NCI-H526 treated with DMSO at 0.1 percent for 48 hours (cell line): Measurements from ENCODE around the gene RSU1.
"Not testable (repeated sequence)": the region's sequence is repeated elsewhere in the genome, so short reads cannot be mapped to it uniquely, and the experiment has no call there.

Experiments
- DNase-seq: peaks from one replicate; lab custom pipeline; 2025; lab: John Stamatoyannopoulos, UW

RSU1 gene

GRCh38 chr10:16780338-16780880, 36.8 kb downstream of the RSU1 start:
- DNase-seq, result no peak

- DNase-seq, result no peak
Measured at GRCh38 chr10:16779384-16779915, 37.8 kb downstream of the RSU1 start.

DNA sequence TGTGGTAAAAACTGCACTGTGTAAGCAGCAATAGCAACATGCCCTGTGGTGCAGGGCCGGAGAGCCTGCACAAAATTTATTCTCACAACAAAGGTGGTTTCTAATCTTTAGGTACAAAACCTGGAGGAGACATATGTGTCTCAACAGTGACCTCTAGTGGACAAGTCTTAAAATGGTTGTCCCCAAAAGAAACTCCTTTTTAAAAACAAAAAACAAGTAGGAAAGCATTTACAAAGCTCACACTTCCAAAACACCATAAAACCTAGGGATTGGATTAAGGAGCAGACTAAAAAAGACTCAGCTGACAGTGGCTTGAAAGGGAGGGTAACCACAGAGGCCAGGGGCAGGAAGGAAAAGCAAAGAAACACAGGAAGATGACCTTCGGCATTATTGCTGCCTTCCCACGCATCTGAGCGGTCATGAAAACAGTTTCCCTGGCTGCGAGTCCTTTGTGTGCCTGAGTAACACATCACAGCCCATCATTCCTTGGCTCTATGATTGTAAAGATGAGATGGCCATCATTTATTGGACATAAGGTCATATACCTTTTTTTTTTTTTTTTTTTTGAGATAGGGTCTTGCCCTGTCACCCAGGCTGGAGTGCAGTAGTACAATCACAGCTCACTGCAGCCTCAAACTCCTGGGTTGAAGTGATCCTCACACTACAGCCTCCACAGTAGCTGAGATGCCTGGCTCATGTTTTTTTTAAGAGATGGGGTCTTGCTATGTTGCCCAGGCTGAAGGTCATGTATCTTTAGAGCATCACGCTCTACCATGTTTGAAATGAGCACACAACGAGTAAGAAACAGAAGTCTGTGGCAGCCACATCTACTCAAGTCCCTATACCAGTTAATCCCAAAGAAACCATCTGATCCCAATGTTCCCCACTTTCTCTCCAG, 39.5 kb downstream of the RSU1 start:
- DNase-seq, result peak; percentile 26

GRCh38 chr10:16776896-16777295, 40.3 kb downstream of the RSU1 start:
- DNase-seq, result no peak

DNA sequence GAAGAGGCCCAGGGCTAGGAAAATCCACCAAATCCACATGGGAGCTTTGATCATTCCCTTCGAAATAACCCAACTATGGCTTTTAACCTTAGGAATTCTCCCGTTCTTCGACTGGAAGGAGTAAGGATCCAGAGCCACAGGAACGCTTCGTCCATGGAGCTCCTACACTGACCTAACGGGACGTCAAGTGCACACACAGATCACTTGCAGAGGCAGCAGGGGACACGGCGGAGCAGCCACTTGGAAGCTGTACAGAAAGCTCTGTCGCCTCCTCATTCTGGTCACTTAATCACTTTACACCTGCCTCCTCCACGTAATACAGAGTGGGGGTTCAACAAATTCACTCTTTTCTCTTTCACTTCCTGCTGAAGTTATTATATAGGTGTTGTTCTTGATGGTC, 43.9 kb downstream of the RSU1 start:
- DNase-seq, result no peak

GRCh38 chr10:16770670-16771069, 46.6 kb downstream of the RSU1 start:
- DNase-seq, result no peak

DNA sequence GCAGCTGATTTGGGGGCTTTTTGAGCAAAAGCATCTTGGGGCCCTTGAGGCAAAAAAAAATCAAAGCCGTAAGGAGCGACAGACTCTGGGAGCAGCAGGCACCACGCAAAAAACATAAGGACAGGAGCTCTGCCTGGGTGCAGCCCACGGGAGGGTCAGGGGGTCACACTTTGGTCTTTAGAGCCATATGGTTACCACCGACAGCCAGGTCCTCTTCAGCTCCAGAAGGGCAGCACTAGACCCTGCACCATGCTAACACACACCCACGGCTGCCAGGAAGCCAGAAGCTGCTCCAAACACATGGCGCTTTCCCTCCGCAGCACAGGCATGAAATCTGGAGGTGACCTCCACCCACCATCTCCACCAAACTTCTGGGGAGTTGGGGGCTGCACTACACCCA, 47.1 kb downstream of the RSU1 start:
- no peak for DNase-seq

GRCh38 chr10:16769331-16769730, 47.9 kb downstream of the RSU1 start:
- no peak for DNase-seq

DNA sequence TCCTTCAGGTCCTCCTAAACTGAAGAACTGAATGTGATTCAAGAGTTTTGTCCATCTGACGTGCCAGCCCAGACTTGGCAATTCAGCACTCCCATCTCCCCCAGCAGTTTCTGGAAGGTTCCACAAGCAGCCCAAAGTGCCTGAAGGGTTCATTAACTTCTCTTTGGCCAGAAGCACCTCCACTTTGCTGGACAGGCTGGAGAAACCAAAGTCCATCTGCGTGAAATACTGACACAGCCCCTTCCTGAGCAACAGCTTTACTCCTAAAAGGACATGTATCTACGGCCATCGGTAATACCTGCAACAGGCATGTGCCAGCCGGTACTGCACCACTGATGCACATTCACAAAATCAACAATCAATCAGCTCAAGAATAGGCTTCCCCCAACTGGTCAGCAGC, 48.5 kb downstream of the RSU1 start:
- no peak for DNase-seq

GRCh38 chr10:16765509-16766375, 51.5 kb downstream of the RSU1 start:
- DNase-seq, result no peak

GRCh38 chr10:16761300-16761699, 55.9 kb downstream of the RSU1 start:
- no peak for DNase-seq

DNA sequence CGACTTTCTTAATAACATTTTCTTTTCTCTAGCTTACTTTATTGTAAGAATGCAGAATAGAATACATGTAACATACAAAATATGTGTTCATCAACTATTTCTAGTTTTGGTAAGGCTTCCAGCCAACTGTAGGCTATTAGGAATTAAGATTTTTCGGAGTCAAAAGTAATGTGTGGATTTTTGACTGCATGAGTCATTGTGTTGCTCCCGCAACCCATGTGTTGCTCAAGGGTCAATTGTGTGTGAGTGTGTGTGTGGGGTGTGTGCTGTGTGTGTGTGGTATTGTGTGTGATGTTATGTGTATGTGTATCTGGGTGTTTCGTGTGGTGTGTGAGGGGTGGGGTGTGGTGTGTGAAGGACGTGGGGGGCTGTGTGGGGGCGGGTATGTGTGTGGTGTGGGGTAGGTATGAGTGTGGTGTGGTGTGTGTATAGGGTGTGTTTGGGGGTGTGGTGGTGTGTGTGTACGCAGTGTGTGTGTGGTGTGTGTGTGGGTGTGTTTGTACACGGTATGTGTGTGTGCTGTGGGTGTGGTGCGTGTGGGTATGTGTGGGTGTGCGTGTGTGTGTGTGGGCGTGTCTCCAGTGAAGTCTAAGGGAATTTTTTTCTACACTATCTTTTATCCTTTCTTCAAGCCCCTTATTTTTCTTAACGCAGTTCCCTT, 60.5 kb downstream of the RSU1 start:
- no peak for DNase-seq

- DNase-seq, result no peak
Measured at GRCh38 chr10:16754765-16755164, 62.5 kb downstream of the RSU1 start.

DNA sequence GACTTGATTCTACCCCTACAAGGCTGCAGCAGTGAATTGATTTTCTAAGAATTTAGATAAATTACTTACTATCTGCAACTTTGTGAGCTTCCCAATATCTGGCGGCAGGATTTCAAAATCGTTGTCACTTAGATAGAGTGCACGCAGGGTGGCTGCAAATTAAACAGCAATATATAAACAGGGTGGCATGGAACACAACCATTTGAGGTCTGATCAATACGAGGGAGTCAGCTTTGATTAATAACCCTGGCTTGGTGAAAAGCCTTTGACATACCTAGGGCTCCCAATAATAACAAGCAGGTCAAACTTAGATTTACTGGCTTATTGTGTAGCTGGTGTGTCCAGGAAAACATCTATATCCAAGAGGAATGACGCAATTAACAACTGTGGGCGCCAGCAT, 64.4 kb downstream of the RSU1 start:
- DNase-seq, result not testable (repeated sequence)

- DNase-seq, result no peak
Measured at GRCh38 chr10:16752099-16752498, 65.1 kb downstream of the RSU1 start.

DNA sequence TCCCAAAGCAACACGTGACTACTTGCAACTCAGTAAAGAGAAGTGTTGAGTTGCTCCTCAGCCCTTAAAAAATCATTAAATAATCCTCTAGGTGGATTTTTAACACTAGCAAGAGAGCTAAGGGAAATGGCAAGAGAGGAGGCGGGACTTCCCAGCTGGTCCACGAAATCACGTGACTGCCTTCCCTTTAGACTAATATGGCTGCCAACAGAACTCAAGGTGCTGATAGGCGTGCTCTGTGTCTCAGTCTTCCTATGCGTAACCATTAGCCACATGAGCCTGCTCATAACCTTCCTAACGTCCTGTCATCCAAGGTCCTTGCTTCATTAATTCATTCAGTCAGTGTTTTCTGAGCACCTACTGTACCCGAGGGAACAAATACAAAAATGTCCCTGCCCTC, 66.0 kb downstream of the RSU1 start:
- no peak for DNase-seq

GRCh38 chr10:16750461-16750860, 66.8 kb downstream of the RSU1 start:
- DNase-seq, result no peak

DNA sequence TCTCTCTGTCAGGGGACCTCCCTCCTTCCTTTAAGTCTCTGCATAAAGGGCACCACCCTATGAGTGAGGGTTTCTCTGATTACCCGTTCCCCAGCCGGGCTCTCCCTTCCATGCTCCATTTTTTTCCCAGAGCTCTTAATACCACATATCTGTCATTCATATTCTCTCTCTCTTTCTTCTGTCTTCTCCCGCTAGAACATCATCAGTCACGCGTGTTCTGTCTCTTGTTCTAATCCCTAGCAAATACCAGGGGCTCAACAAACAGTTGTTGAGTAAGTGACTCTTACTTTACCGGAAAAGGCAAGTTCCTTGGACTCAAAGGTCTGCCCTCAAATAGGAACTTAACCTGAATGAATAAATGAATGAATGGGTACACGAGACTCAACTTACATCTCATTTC, 68.5 kb downstream of the RSU1 start:
- no peak for DNase-seq

GRCh38 chr10:16746856-16747255, 70.4 kb downstream of the RSU1 start:
- DNase-seq, result no peak

DNA sequence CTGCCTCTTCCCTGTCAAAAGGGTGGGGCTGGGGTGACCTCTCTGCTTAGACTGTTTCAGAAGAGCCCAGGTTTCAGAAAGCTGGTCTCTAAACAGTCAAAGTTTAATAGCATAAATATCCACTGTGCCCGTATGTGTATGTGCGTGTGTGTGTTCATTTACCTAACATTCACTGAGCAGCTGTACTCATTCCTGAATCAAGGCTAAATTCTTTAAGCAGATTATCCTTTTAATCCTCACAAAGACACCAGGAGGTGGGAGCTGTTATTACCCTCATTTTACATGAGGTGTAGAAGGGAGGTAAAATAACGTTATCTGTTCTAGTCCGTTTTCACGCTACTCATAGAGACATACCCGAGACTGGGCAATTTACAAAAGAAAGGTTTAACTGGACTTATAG, 72.2 kb downstream of the RSU1 start:
- no peak for DNase-seq

DNA sequence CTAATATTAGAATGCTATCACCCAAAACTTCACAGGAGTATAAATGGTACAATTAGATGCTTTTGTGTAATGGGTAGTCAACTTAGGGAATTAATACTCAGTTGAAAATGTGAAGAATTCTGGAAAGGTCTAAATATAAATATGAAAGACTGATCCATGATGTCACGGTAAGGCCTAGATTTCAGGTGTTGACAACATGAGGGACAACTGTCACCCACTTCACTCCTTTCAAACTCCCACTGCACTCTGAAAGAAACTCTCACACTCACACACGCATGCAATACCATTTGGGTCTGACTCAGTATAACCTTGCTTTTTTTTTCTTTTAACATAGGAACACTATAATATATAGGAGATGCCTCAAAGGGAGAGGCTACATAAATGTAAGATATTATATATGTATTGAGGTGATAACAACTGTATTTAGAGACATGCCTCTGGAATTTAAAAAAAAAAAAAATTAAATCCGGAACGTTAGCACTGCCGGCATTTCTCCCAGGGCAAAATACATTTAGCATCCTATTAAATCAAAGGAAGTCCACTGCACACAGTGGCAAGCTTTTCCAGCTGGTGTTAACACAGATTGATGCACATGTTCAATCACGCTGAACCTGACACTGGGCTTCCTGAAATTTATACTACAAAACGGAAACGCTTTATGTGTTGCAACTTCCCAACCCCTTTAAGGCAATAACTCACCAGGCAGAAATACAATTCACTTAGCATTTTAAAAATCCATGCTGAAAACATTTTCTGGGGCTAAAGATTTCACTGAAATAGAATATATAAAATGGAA, 74.9 kb downstream of the RSU1 start:
- no peak for DNase-seq
